ENCODE measurements around the gene ORC3. TPM values are rescaled to one million over a fixed set of nuclear protein-coding genes. Genes with fewer than 3 reads are reported as not detected.

The ORC3 gene
- total RNA-seq, 1 donor from 2014 or later, result 33.6 TPM

- no peaks in the 10 kb centered on the region for H3K4me1 Mint-ChIP-seq (ENCODE audit: unreplicated experiment)
- H3K9me3 Mint-ChIP-seq, result no peaks in the 10 kb centered on the region
- no peak overlapping the region for H3K4me3 Mint-ChIP-seq
- H3K27ac Mint-ChIP-seq, result no peak overlapping the region
- peaks cover 14% of the 10 kb centered on the region for H3K36me3 Mint-ChIP-seq
- TF ChIP-seq, protein P1, sequence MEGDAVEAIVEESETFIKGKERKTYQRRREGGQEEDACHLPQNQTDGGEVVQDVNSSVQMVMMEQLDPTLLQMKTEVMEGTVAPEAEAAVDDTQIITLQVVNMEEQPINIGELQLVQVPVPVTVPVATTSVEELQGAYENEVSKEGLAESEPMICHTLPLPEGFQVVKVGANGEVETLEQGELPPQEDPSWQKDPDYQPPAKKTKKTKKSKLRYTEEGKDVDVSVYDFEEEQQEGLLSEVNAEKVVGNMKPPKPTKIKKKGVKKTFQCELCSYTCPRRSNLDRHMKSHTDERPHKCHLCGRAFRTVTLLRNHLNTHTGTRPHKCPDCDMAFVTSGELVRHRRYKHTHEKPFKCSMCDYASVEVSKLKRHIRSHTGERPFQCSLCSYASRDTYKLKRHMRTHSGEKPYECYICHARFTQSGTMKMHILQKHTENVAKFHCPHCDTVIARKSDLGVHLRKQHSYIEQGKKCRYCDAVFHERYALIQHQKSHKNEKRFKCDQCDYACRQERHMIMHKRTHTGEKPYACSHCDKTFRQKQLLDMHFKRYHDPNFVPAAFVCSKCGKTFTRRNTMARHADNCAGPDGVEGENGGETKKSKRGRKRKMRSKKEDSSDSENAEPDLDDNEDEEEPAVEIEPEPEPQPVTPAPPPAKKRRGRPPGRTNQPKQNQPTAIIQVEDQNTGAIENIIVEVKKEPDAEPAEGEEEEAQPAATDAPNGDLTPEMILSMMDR (conservative IDR thresholded peaks at IDR 0.05), result no peak
- no peak for DNase-seq (ENCODE audit: extremely low spot score, unreplicated experiment)
- H3K27me3 Mint-ChIP-seq, result no peaks in the 10 kb centered on the region
Measured at GRCh38 chr6:87636315-87636714, 46.4 kb downstream of the ORC3 start.

- Mint-ChIP-seq H3K4me1 (ENCODE audit: unreplicated experiment) (no peaks in the 10 kb centered on the region), H3K36me3 (peaks cover 14% of the 10 kb centered on the region), H3K27me3 (no peaks in the 10 kb centered on the region), H3K4me3 (no peak overlapping the region), H3K27ac (no peak overlapping the region), H3K9me3 (no peaks in the 10 kb centered on the region)
- no peak for DNase-seq (ENCODE audit: extremely low spot score, unreplicated experiment)
- TF ChIP-seq, protein P1 (conservative IDR thresholded peaks at IDR 0.05), result no peak
Measured at GRCh38 chr6:87637106-87637505, 47.2 kb downstream of the ORC3 start.

- Mint-ChIP-seq H3K27me3 (no peaks in the 10 kb centered on the region), H3K4me1 (ENCODE audit: unreplicated experiment) (no peaks in the 10 kb centered on the region), H3K27ac (no peak overlapping the region), H3K9me3 (no peaks in the 10 kb centered on the region), H3K4me3 (no peak overlapping the region), H3K36me3 (peaks cover 10% of the 10 kb centered on the region)
- TF ChIP-seq, protein P1 (conservative IDR thresholded peaks at IDR 0.05), result no peak
- no peak for DNase-seq (ENCODE audit: extremely low spot score, unreplicated experiment)
Measured at GRCh38 chr6:87639373-87639772, 49.4 kb downstream of the ORC3 start.

DNA sequence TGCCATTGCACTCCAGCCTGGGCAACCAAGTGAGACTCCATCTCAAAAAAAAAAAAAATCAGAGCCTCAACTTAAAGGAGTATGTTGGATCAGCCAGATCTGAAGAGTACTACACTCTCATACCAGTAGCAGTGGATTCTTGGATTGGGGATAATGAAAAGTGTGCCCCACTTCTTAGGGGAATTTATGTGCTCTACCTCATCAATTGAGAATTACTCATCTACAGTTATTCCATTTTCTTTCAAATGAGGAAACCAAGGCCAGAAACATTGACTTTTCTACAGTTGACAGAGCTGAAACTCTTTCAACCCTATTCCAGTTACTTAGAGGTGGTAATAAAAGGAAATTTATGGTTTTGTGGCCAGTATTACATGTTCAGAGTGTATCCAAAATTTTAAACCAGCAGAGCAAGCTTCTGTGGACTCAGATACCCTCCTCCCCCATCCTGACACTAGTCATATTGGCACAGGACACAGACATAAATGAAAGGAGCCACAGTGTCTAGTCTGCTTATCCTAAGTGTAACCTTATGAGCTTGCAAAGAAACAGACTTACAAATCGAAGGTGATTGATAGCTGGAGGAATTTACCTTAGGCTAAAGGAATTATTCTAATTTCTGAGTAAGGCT is 51.2 kb downstream of the ORC3 start:
- Mint-ChIP-seq H3K4me3 (no peak overlapping the region), H3K4me1 (ENCODE audit: unreplicated experiment) (no peaks in the 10 kb centered on the region), H3K36me3 (peaks cover 4% of the 10 kb centered on the region), H3K27ac (no peak overlapping the region), H3K27me3 (no peaks in the 10 kb centered on the region), H3K9me3 (no peaks in the 10 kb centered on the region)
- TF ChIP-seq, protein P1 (conservative IDR thresholded peaks at IDR 0.05), result no peak
- no peak for DNase-seq (ENCODE audit: extremely low spot score, unreplicated experiment)

DNA sequence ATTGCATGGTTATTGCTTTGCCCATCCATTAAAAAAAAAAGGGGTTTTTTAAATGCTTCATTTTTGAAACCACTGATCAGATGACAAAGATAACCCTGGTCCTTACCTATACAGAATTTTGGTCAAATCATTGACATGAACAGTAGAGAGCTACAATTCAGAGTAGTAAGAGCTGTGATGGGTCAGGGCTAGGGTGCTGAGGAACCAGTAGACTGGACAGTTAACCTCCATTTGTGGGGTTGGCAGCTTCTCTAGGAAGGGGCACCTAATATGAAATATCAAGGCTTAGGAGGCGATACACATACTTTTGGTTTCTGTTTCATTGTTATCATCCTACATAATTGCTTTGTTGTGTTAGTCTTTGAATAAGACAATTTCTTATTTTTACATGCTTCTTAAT is 55.1 kb downstream of the ORC3 start:
- Mint-ChIP-seq H3K27ac (no peak overlapping the region), H3K9me3 (no peaks in the 10 kb centered on the region), H3K4me3 (no peak overlapping the region), H3K4me1 (ENCODE audit: unreplicated experiment) (no peaks in the 10 kb centered on the region), H3K27me3 (no peaks in the 10 kb centered on the region), H3K36me3 (peaks cover 6% of the 10 kb centered on the region)
- TF ChIP-seq, protein P1 (conservative IDR thresholded peaks at IDR 0.05), result no peak
- no peak for DNase-seq (ENCODE audit: extremely low spot score, unreplicated experiment)
